Measurements from ENCODE around the gene ARHGAP44.
"Not testable (repeated sequence)": the region's sequence is repeated elsewhere in the genome, so short reads cannot be mapped to it uniquely, and the experiment has no call there.

The ARHGAP44 gene

GRCh38 chr17:12867726-12868125 is 78.4 kb downstream of the ARHGAP44 start:
- ChIA-PET CTCF (no interaction called here), POLR2A (no interaction called here)
- H3K4me3 ChIP-seq (ENCODE audit: low read depth, low read length) = no peak overlapping the region
- TF ChIP-seq CTCF (IDR thresholded peaks at IDR 0.05; ENCODE audit: insufficient read depth, low read length, missing control alignments) = no peak
- DNase-seq (ENCODE audit: low read depth, low spot score) = no peak

GRCh38 chr17:12873415-12874125 is 84.3 kb downstream of the ARHGAP44 start:
- CTCF ChIA-PET; POLR2A ChIA-PET; H3K4me3 ChIP-seq (ENCODE audit: low read depth, low read length): not testable (repeated sequence)

GRCh38 chr17:12877953-12878669 is 88.8 kb downstream of the ARHGAP44 start:
- TF ChIP-seq CTCF (IDR thresholded peaks at IDR 0.05; ENCODE audit: insufficient read depth, low read length, missing control alignments) = no peak
- no peak overlapping the region for H3K4me3 ChIP-seq (ENCODE audit: low read depth, low read length)
- ChIA-PET POLR2A (no interaction called here), CTCF (no interaction called here)
- DNase-seq (ENCODE audit: low read depth, low spot score) = no peak

More at GRCh38 chr17:12873415-12874125, 84.3 kb downstream of the ARHGAP44 start:
- DNase-seq (ENCODE audit: low read depth, low spot score) = not testable (repeated sequence)

- POLR2A ChIA-PET; H3K4me3 ChIP-seq (ENCODE audit: low read depth, low read length); DNase-seq (ENCODE audit: low read depth, low spot score); CTCF ChIA-PET: not testable (repeated sequence)
Observed at GRCh38 chr17:12879096-12879495, 89.8 kb downstream of the ARHGAP44 start.

GRCh38 chr17:12883472-12883871 is 94.2 kb downstream of the ARHGAP44 start:
- no peak for DNase-seq (ENCODE audit: low read depth, low spot score)
- no peak for TF ChIP-seq CTCF (IDR thresholded peaks at IDR 0.05; ENCODE audit: insufficient read depth, low read length, missing control alignments)
- POLR2A ChIA-PET = no interaction called here
- CTCF ChIA-PET = no interaction called here
- no peak overlapping the region for H3K4me3 ChIP-seq (ENCODE audit: low read depth, low read length)

GRCh38 chr17:12887088-12887487 is 97.8 kb downstream of the ARHGAP44 start:
- POLR2A ChIA-PET = no interaction called here
- CTCF ChIA-PET = no interaction called here
- DNase-seq (ENCODE audit: low read depth, low spot score) = no peak
- no peak overlapping the region for H3K4me3 ChIP-seq (ENCODE audit: low read depth, low read length)
- no peak for TF ChIP-seq CTCF (IDR thresholded peaks at IDR 0.05; ENCODE audit: insufficient read depth, low read length, missing control alignments)

GRCh38 chr17:12896180-12896785 is 107.0 kb downstream of the ARHGAP44 start:
- DNase-seq (ENCODE audit: low read depth, low spot score) = no peak
- CTCF ChIA-PET = no interaction called here
- no peak overlapping the region for H3K4me3 ChIP-seq (ENCODE audit: low read depth, low read length)
- no peak for TF ChIP-seq CTCF (IDR thresholded peaks at IDR 0.05; ENCODE audit: insufficient read depth, low read length, missing control alignments)
- POLR2A ChIA-PET = no interaction called here
